CD4-positive, alpha-beta T cell (primary cell): ENCODE results near the gene DPY19L2. TPM values are rescaled to one million over a fixed set of nuclear protein-coding genes. Genes with fewer than 3 reads are reported as not detected.
"Not testable (repeated sequence)": the region's sequence is repeated elsewhere in the genome, so short reads cannot be mapped to it uniquely, and the experiment has no call there.

Source experiments
- ATAC-seq: fragments of 200-7000 bp; cut with Tn5 transposase; one replicate; pipeline ENCODE4 v1.10.0; 2022; ENCODE audit warnings: mild to moderate bottlenecking; ENCODE audit not compliant: poor library complexity
- CTCF ChIA-PET: fragments of 350-600 bp; sonication (Branson Sonifier 250); formaldehyde crosslinking; loops from one replicate; lab custom pipeline; 2021; ENCODE audit warnings: antibody characterized with exemption, inconsistent platforms; lab: Charles Lee
- POLR2A ChIA-PET: fragments of 350-600 bp; sonication (Branson Sonifier 250); formaldehyde crosslinking; loops from one replicate; lab custom pipeline; 2021; ENCODE audit warnings: antibody characterized with exemption, inconsistent platforms; lab: Charles Lee
- DNase-seq, 14 experiments: peaks; one replicate each; pipeline ENCODE4 v3.0.0-alpha.2; 2013 to 2020; ENCODE audit warnings: mixed read lengths in 2 of 14
- H3K27ac ChIP-seq, 2 donors: one replicate each; pipeline versions ENCODE4 v1.5.1 to v1.7.0; 2013; ENCODE audit warnings: low read length in 2 of 2, low read depth in 1 of 2, mild to moderate bottlenecking in 1 of 2
- H3K27me3 ChIP-seq, 2 experiments: 1 replicate in 1 of 2; 2 replicates in 1 of 2; pipeline versions ENCODE4 v1.6.1 to v1.7.0; 2013; ENCODE audit warnings: low read length in 2 of 2, control low read depth in 1 of 2, mild to moderate bottlenecking in 1 of 2, moderate library complexity in 1 of 2; ENCODE audit not compliant: insufficient read depth in 2 of 2, control insufficient read depth in 1 of 2
- H3K36me3 ChIP-seq: one replicate; pipeline ENCODE4 v1.6.1; 2013; ENCODE audit warnings: low read length, control low read depth; ENCODE audit not compliant: insufficient read depth
- H3K4me1 ChIP-seq: one replicate; pipeline ENCODE4 v1.6.1; 2013; ENCODE audit warnings: low read length, control low read depth; ENCODE audit not compliant: insufficient read depth
- H3K4me3 ChIP-seq: one replicate; pipeline ENCODE4 v1.5.1; 2013; ENCODE audit warnings: mild to moderate bottlenecking, low read length, moderate library complexity
- H3K9me3 ChIP-seq, 2 experiments: 1 replicate in 1 of 2; 2 replicates in 1 of 2; pipeline versions ENCODE4 v1.6.1 to v1.7.0; 2013; ENCODE audit warnings: low read length in 2 of 2, mild to moderate bottlenecking in 2 of 2, control low read depth in 1 of 2, moderate library complexity in 1 of 2; ENCODE audit not compliant: control insufficient read depth in 1 of 2, insufficient read depth in 1 of 2
- H3K27ac Mint-ChIP-seq: one replicate; pipeline ENCODE4 v1.8.0; 2020; ENCODE audit warnings: mixed read lengths
- H3K27me3 Mint-ChIP-seq: one replicate; pipeline ENCODE4 v1.8.0; 2021; ENCODE audit warnings: mixed read lengths
- H3K36me3 Mint-ChIP-seq: one replicate; pipeline ENCODE4 v1.8.0; 2021; ENCODE audit warnings: low read depth, mixed read lengths
- H3K4me1 Mint-ChIP-seq: one replicate; pipeline ENCODE4 v1.8.0; 2021; ENCODE audit warnings: low read depth, mixed read lengths
- H3K4me3 Mint-ChIP-seq: one replicate; pipeline ENCODE4 v1.8.0; 2020; ENCODE audit warnings: mild to moderate bottlenecking, mixed read lengths
- H3K9me3 Mint-ChIP-seq: one replicate; pipeline ENCODE4 v1.8.0; 2020; ENCODE audit warnings: mixed read lengths
- intact Hi-C, 2 experiments: fragments of 100-400 bp; cut with DNase I in 1 of 2; cut with micrococcal nuclease in 1 of 2; formaldehyde crosslinking; loops; one replicate each; pipeline versions ENCODE4 v1.15.1 to v1.9.0; 2023 to 2025; cut with DNase I, micrococcal nuclease
- total RNA-seq, 174 experiments: library from RNA in 2 of 174; stranded (reverse) in 2 of 174; gene quantifications; one replicate each; pipeline ENCODE4 v1.2.3 and lab custom pipeline; 2021 to 2026
- TF ChIP-seq, protein P1 (sequence below): fragments of 200-600 bp; IDR thresholded peaks from one replicate; pipeline ENCODE4 v1.8.0; 2022; ENCODE audit warnings: antibody characterized with exemption, mild to moderate bottlenecking

Gene DPY19L2
- total RNA-seq, 2 experiments from 2014 or later, result not detected

DNA sequence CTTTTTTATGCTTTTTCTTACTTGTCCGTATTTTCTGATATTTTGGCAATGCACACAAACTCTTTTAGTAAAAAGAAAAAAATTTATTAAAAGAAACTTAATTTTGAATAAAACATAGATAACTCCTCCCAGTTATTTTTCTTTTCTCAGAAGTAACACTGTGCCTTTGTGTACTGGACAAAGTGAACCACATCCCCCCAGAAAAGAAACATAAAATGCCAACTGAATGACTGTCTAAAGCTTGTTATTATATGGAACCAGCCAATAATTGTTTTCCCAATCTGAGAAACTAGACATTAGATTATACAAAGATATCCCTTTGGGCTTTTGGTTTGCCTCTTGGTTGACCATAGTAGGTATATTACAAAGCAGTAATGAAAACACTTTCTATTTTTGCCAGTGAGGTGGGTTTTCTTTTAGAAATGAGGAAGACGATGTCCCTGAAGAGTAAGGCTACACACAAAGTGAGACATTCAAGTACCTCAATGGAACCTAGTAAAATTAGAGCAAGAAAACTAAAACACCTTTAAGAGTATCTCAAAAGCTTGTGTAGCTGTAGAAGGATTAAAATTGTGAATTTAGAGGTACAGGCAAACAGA is 44.2 kb upstream of the DPY19L2 start:
- H3K4me1 ChIP-seq, H3K27me3 Mint-ChIP-seq, intact Hi-C loops, DNase-seq, H3K27ac ChIP-seq, H3K36me3 ChIP-seq, CTCF ChIA-PET, H3K9me3 Mint-ChIP-seq, H3K9me3 ChIP-seq, H3K4me3 ChIP-seq, POLR2A ChIA-PET, H3K27ac Mint-ChIP-seq, H3K4me1 Mint-ChIP-seq, H3K36me3 Mint-ChIP-seq, H3K4me3 Mint-ChIP-seq, H3K27me3 ChIP-seq, ATAC-seq: not testable (repeated sequence)

DNA sequence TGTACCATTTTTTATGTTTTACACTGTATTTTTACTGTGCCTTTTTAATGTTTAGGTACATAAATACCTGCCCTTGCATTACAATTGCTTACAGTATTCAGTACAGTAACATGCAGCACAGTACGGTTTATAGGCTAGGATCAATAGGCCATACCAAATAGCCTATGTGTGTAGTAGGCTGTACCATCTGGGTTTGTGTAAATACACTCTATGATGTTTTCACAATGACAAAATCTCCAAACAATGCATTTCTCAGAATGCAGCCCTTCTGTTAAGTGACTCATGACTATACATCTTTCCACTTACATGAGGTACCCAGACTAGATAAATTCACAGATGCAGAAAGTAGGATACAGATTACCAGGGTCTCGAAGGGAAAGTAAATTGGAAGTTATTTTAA is 43.0 kb upstream of the DPY19L2 start:
- H3K36me3 ChIP-seq, intact Hi-C loops, ATAC-seq, H3K4me3 Mint-ChIP-seq, CTCF ChIA-PET, H3K4me1 Mint-ChIP-seq, H3K4me1 ChIP-seq, H3K36me3 Mint-ChIP-seq, POLR2A ChIA-PET, H3K9me3 ChIP-seq, H3K4me3 ChIP-seq, H3K27ac Mint-ChIP-seq, H3K27me3 ChIP-seq, H3K27ac ChIP-seq, DNase-seq, H3K9me3 Mint-ChIP-seq, H3K27me3 Mint-ChIP-seq: not testable (repeated sequence)

DNA sequence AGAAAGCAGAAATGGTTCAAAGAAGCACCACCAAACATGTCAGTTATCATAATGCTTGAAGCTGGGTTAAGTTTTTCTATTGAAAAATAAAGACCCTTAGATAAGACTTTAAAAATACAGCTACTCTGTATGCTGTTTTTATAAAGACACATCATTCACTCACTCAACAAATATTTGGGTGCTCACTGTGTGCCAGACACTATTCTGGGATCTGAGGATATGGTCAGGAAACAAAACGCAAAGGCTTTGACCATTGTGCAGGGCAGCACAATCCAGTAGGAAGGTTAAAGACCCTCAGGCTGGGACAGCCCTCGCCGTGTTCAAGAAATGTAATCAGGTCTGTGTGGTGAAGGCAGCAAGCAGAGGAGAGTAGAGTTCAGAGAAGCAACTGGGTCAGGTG is 38.0 kb upstream of the DPY19L2 start:
- Histone ChIP-seq H3K4me3 (no peak overlapping the region), H3K36me3 (no peaks in the 10 kb centered on the region), H3K27ac (no peak overlapping the region), H3K9me3 (no peaks in the 10 kb centered on the region), H3K4me1 (no peaks in the 10 kb centered on the region), H3K27me3 (no peaks in the 10 kb centered on the region)
- intact Hi-C loops, result no loop called here
- no peaks in the 10 kb centered on the region for H3K27me3 Mint-ChIP-seq
- H3K36me3 Mint-ChIP-seq, result no peaks in the 10 kb centered on the region
- H3K4me1 Mint-ChIP-seq, result no peaks in the 10 kb centered on the region
- no peak overlapping the region for H3K27ac Mint-ChIP-seq
- ChIA-PET CTCF (no interaction called here), POLR2A (no interaction called here)
- DNase-seq (no peak), ATAC-seq (no peak)
- no peak overlapping the region for H3K4me3 Mint-ChIP-seq
- H3K9me3 Mint-ChIP-seq, result no peaks in the 10 kb centered on the region
- TF ChIP-seq, protein P1, sequence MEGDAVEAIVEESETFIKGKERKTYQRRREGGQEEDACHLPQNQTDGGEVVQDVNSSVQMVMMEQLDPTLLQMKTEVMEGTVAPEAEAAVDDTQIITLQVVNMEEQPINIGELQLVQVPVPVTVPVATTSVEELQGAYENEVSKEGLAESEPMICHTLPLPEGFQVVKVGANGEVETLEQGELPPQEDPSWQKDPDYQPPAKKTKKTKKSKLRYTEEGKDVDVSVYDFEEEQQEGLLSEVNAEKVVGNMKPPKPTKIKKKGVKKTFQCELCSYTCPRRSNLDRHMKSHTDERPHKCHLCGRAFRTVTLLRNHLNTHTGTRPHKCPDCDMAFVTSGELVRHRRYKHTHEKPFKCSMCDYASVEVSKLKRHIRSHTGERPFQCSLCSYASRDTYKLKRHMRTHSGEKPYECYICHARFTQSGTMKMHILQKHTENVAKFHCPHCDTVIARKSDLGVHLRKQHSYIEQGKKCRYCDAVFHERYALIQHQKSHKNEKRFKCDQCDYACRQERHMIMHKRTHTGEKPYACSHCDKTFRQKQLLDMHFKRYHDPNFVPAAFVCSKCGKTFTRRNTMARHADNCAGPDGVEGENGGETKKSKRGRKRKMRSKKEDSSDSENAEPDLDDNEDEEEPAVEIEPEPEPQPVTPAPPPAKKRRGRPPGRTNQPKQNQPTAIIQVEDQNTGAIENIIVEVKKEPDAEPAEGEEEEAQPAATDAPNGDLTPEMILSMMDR, result no peak

DNA sequence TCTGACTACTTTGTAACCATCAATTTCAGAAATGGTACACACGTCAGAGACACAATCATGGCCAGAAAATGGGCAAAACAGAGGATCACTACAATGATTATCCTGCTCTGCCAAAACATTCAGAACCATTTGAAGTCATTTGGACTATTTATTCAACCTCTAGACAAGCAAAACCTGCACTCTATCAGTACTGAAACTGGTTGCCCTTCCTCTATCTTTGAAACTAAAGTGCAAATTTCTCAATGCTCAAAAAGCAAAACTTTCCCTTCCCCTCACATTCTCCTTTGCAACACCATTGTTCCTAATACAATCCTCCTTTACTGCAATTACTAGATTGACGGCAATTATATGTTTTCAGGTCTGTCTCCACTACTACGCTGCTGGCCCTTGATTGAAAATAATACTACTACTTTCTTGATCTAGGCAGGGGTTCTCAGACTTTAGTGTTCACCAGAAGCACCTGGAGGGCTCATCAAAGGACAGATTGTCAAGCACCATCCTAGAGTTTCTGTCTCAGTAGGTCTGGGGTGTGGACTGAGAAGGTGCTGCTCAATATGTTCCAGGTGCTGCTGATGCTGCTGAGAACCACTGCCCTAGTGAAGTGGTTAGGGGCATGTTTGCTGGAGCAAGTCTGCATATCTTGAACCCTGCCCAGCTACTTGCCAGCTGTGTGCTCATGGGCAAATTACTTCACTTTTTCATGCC is 31.5 kb upstream of the DPY19L2 start:
- POLR2A ChIA-PET, H3K4me3 Mint-ChIP-seq, H3K9me3 ChIP-seq: not testable (repeated sequence)

DNA sequence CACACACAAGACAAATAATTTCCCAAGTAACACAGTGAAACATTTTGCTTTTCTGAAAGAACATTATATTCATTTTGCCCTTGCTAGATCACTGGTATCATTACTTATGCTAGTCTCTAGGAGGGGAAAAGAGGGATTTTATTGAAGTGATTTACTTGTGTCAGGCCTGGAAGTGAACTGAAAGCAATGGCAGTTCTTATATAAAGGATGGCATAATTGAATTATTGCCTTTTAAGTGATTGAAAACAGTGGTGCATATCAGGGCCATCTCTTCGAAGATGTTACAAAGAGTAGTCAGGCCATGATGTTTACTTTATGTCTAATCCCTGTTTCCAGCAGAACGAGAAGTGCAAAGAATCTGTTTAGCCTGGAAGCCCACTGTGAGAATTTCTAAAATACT is 30.7 kb upstream of the DPY19L2 start:
- H3K9me3 ChIP-seq, intact Hi-C loops, ATAC-seq, H3K27me3 ChIP-seq, H3K36me3 ChIP-seq, H3K4me1 ChIP-seq, H3K27me3 Mint-ChIP-seq, DNase-seq, H3K27ac ChIP-seq, H3K4me1 Mint-ChIP-seq, H3K9me3 Mint-ChIP-seq, H3K36me3 Mint-ChIP-seq, H3K4me3 ChIP-seq, H3K4me3 Mint-ChIP-seq, CTCF ChIA-PET, H3K27ac Mint-ChIP-seq, POLR2A ChIA-PET: not testable (repeated sequence)

More for the DNA sequence above, 31.5 kb upstream of the DPY19L2 start:
- ATAC-seq, DNase-seq, H3K4me1 Mint-ChIP-seq, H3K9me3 Mint-ChIP-seq, H3K27ac ChIP-seq, H3K27me3 ChIP-seq, H3K36me3 ChIP-seq, H3K4me1 ChIP-seq, H3K27me3 Mint-ChIP-seq, intact Hi-C loops, H3K4me3 ChIP-seq, H3K27ac Mint-ChIP-seq, H3K36me3 Mint-ChIP-seq, CTCF ChIA-PET: not testable (repeated sequence)

DNA sequence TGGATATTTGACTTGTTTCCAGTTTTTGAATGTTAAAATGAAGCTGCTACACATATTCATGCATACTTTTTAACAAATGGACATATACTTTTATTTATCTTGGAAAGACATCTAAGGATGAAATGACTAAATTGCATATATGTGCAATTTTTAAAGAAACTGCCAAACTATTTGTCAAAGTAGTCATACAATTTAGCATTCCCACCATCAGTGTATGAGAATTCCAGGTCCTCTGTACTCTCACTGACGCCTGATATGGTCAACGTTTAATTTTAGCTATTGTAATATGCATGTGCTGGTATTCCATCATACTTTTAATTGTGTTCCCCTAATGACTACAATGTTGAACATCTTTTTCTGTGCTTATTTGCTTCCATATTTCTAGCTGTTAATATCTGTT is 22.5 kb upstream of the DPY19L2 start:
- H3K27me3 Mint-ChIP-seq, CTCF ChIA-PET, H3K4me1 Mint-ChIP-seq: not testable (repeated sequence)

More for the DNA sequence above, 22.5 kb upstream of the DPY19L2 start:
- POLR2A ChIA-PET, H3K4me3 ChIP-seq, DNase-seq, H3K9me3 Mint-ChIP-seq, H3K27ac ChIP-seq, H3K27me3 ChIP-seq, H3K4me1 ChIP-seq, H3K27ac Mint-ChIP-seq, H3K4me3 Mint-ChIP-seq, H3K36me3 Mint-ChIP-seq, ATAC-seq, H3K9me3 ChIP-seq, intact Hi-C loops, H3K36me3 ChIP-seq: not testable (repeated sequence)
